Hepatocyte (in vitro differentiated cells): ENCODE data around the gene PEAK1.

ENCODE experiments used
- CTCF ChIP-seq: fragments of 200-600 bp; sonication (generic); IDR thresholded peaks from 2 replicates; pipeline ENCODE4 v1.5.1; 2016; ENCODE audit warnings: antibody characterized with exemption, mild to moderate bottlenecking; ENCODE audit not compliant: poor library complexity
- EZH2 ChIP-seq: fragments of 200-600 bp; sonication (generic); IDR thresholded peaks from 2 replicates; pipeline ENCODE4 v1.6.1; 2016; ENCODE audit warnings: antibody characterized with exemption, mild to moderate bottlenecking, borderline replicate concordance

- TF ChIP-seq CTCF, result no peak
- TF ChIP-seq EZH2, result no peak
Observed at GRCh38 chr15:77067691-77068367, 352.1 kb downstream of the PEAK1 start.
